ENCODE data around the gene EEF1B2. TPM values are rescaled to one million over a fixed set of nuclear protein-coding genes. Genes with fewer than 3 reads are reported as not detected.
"Not testable (repeated sequence)": the region's sequence is repeated elsewhere in the genome, so short reads cannot be mapped to it uniquely, and the experiment has no call there.

Gene EEF1B2
- total and polyA plus RNA-seq, 2 of the 8 experiments (the other 6 are each of a cell fraction or from before 2014, with no cell fraction given), result 504 to 679 TPM

GRCh38 chr2:206162401-206162800, 2.7 kb downstream of the EEF1B2 start:
- not testable (repeated sequence) for H2AK5ac ChIP-seq (ENCODE audit: low read depth, low read length); H3K4me3 ChIP-seq (ENCODE audit: extremely low read depth in 1 of 4, insufficient read depth in 2 of 4, low read depth in 3 of 4, low read length in 4 of 4); H3K79me1 ChIP-seq (ENCODE audit: low read depth, low read length); H3K14ac ChIP-seq (ENCODE audit: insufficient read length); H2BK5ac ChIP-seq (ENCODE audit: low read depth, low read length); H2BK120ac ChIP-seq (replicated peaks; ENCODE audit: low read depth, low read length); H2BK12ac ChIP-seq (ENCODE audit: low read depth, low read length); H3K4ac ChIP-seq (replicated peaks; ENCODE audit: insufficient read length, low read depth, low read length); H3K27me3 ChIP-seq (replicated peaks in 1 of 4; ENCODE audit: control insufficient read depth in 3 of 4, extremely low read depth in 1 of 4, insufficient read depth in 3 of 4, low read length in 3 of 4); H3K4me1 ChIP-seq (replicated peaks in 1 of 4; ENCODE audit: control insufficient read depth in 3 of 4, insufficient read depth in 4 of 4, low read length in 3 of 4); H2BK15ac ChIP-seq (ENCODE audit: low read length); H3K9ac ChIP-seq (replicated peaks in 1 of 4; ENCODE audit: extremely low read depth in 1 of 4, low read depth in 3 of 4, low read length in 3 of 4); H3K18ac ChIP-seq (ENCODE audit: extremely low read depth, low read length); H3K56ac ChIP-seq (replicated peaks; ENCODE audit: insufficient read length, low read depth, low read length); H2BK20ac ChIP-seq (ENCODE audit: low read length); DNase-seq (ENCODE audit: low read depth in 1 of 2, low spot score in 2 of 2); H4K5ac ChIP-seq (ENCODE audit: insufficient read length, low read depth, low read length); H3K9me3 ChIP-seq (ENCODE audit: insufficient read depth in 2 of 2, low read depth in 1 of 2, low read length in 1 of 2); H2AFZ ChIP-seq (ENCODE audit: low read length); FAIRE-seq; H3K4me2 ChIP-seq (ENCODE audit: insufficient read depth in 1 of 2, low read depth in 2 of 2, low read length in 2 of 2); H3K27ac ChIP-seq (ENCODE audit: low read depth, low read length); H3K23ac ChIP-seq (ENCODE audit: insufficient read length); H4K91ac ChIP-seq (replicated peaks; ENCODE audit: insufficient read length, low read length); H4K8ac ChIP-seq (ENCODE audit: extremely low read depth, insufficient read depth, low read length)
- ChIA-PET POLR2A (ENCODE audit: partially characterized antibody) (interaction anchor here (1.0 to 3.6 kb wide), 2 partner anchors 28 to 94 kb away, joined by 4 to 17 read pairs; no protein-coding TSS in a partner anchor), CTCF (ENCODE audit: partially characterized antibody) (interaction anchor here (0.6 to 1.4 kb wide), 2 partner anchors 14 to 87 kb away, joined by 3 to 5 read pairs; no protein-coding TSS in a partner anchor)
- peaks cover 3 to 12% of the 10 kb centered on the region in 2 experiments for H4K20me1 ChIP-seq (replicated peaks in 1 of 2; ENCODE audit: control insufficient read depth in 1 of 2, insufficient read depth in 2 of 2, low read length in 2 of 2)
- peaks cover 11% of the 10 kb centered on the region for H3K23me2 ChIP-seq (ENCODE audit: low read depth, low read length)
- WGBS, 2 experiments (ENCODE audit: extremely low coverage in 1 of 2, insufficient coverage in 1 of 2, insufficient read length in 1 of 2, insufficient replicate concordance in 2 of 2, low coverage in 1 of 2, low lambda C conversion rate in 2 of 2, missing lambda C conversion rate in 1 of 2), result 99% methylated on average over 4 of the region's 4 CpGs; no CpG with 5 or more reads in 1 of the 2 experiments
- H3K36me3 ChIP-seq (ENCODE audit: control insufficient read depth in 2 of 4, insufficient read depth in 4 of 4, low read length in 3 of 4), result peaks cover 11 to 34% (median 23%) of the 10 kb centered on the region in 4 experiments
- H3K79me2 ChIP-seq (ENCODE audit: control insufficient read depth in 1 of 2, insufficient read depth in 2 of 2, low read length in 2 of 2), result peaks cover 9 to 40% of the 10 kb centered on the region in 2 experiments; a peak in 3 of 4 replicates

Measured in H1 (cell line).